HCT116 (cell line): ENCODE results near the gene CTRB2. TPM values are rescaled to one million over a fixed set of nuclear protein-coding genes. Genes with fewer than 3 reads are reported as not detected.

Experiments
- ATAC-seq: fragments of 200-7000 bp; cut with Tn5 transposase; 2 replicates; pipeline ENCODE4 v1.9.1; 2020; ENCODE audit warnings: mild to moderate bottlenecking, moderate library complexity
- BruUV-seq: library from RNA; stranded (reverse); fragments of 400-500 nt; replicated peaks from 2 replicates; lab custom pipeline; 2021; lab: Mats Ljungman, UMichigan
- CTCF ChIA-PET: fragments of 300-600 bp; sonication (Branson Sonifier 250); formaldehyde crosslinking; loops from one replicate; lab custom pipeline; 2021; ENCODE audit warnings: antibody characterized with exemption; lab: Charles Lee
- POLR2A ChIA-PET: fragments of 300-600, 350-600 bp; sonication (Branson Sonifier 250); formaldehyde crosslinking; loops from one replicate; lab custom pipeline; 2021; ENCODE audit warnings: antibody characterized with exemption; lab: Charles Lee
- RAD21 ChIA-PET, 2 experiments: fragments of 300-600 bp; sonication (Branson Sonifier 250); formaldehyde crosslinking; loops; one replicate each; lab custom pipeline; 2023; ENCODE audit warnings: low total read pairs in 2 of 2; ENCODE audit not compliant: uncharacterized antibody in 2 of 2, unreplicated experiment in 2 of 2, low non-redundant PET in 1 of 2; lab: Charles Lee
- DNase-seq: peaks from one replicate; pipeline ENCODE4 v3.0.0-alpha.2; 2010; ENCODE audit warnings: low read depth, low spot score
- H2AFZ ChIP-seq: fragments of 200-600 bp; shearing (Covaris generic), sonication (generic); 2 replicates; pipeline ENCODE4 v1.6.1; 2017; ENCODE audit warnings: low read depth, mixed run types, mixed read lengths, antibody characterized with exemption, low read length; ENCODE audit not compliant: poor library complexity, severe bottlenecking
- H3K27ac ChIP-seq: 2 replicates; pipeline ENCODE4 v1.5.1; 2012; ENCODE audit warnings: low read depth, low read length
- H3K27me3 ChIP-seq: fragments of 200-600 bp; sonication (generic); 2 replicates; pipeline ENCODE4 v1.6.1; 2016; ENCODE audit warnings: mixed run types, low read length, mixed read lengths; ENCODE audit not compliant: insufficient read depth
- H3K36me3 ChIP-seq, 2 experiments: fragments of 200-500 bp in 1 of 2; fragments of 200-600 bp in 1 of 2; sonication (Bioruptor generic) in 1 of 2; sonication (generic) in 1 of 2; 2 replicates each; pipeline versions ENCODE4 v1.5.1 to v1.6.1; 2014 to 2016; ENCODE audit warnings: low read length in 2 of 2, inconsistent platforms in 1 of 2, mixed read lengths in 1 of 2, mixed run types in 1 of 2; ENCODE audit not compliant: insufficient read depth in 2 of 2, control insufficient read depth in 1 of 2
- H3K4me1 ChIP-seq, 2 experiments: fragments of 200-600 bp in 1 of 2; sonication (generic) in 1 of 2; 2 replicates each; pipeline versions ENCODE4 v1.5.1 to v1.6.1; 2012 to 2017; ENCODE audit warnings: low read length in 2 of 2, inconsistent platforms in 1 of 2, mild to moderate bottlenecking in 1 of 2, mixed read lengths in 1 of 2, mixed run types in 1 of 2, moderate library complexity in 1 of 2; ENCODE audit not compliant: insufficient read depth in 2 of 2, control insufficient read depth in 1 of 2
- H3K4me2 ChIP-seq: fragments of 200-600 bp; sonication (generic); 2 replicates; pipeline ENCODE4 v1.6.1; 2017; ENCODE audit warnings: mixed run types, low read length, mixed read lengths
- H3K4me3 ChIP-seq, 2 experiments: fragments of 200-600 bp in 1 of 2; sonication (generic) in 1 of 2; replicated peaks in 1 of 2; 2 replicates each; pipeline ENCODE4 v1.5.1; 2011 to 2016; ENCODE audit warnings: low read length in 2 of 2, control low read depth in 1 of 2, low read depth in 1 of 2, mild to moderate bottlenecking in 1 of 2, mixed read lengths in 1 of 2, mixed run types in 1 of 2
- H3K79me2 ChIP-seq: fragments of 200-600 bp; sonication (generic); 2 replicates; pipeline ENCODE4 v1.6.1; 2017; ENCODE audit warnings: mild to moderate bottlenecking, mixed run types, low read length, moderate library complexity, mixed read lengths; ENCODE audit not compliant: insufficient read depth
- H3K9ac ChIP-seq: fragments of 200-600 bp; sonication (generic); 2 replicates; pipeline ENCODE4 v1.6.1; 2016; ENCODE audit warnings: low read length, mixed read lengths
- H3K9me2 ChIP-seq: fragments of 200-600 bp; sonication (generic), shearing (Covaris generic); 2 replicates; pipeline ENCODE4 v1.6.1; 2017; ENCODE audit warnings: mixed run types, mild to moderate bottlenecking, moderate library complexity; ENCODE audit not compliant: insufficient read depth
- H3K9me3 ChIP-seq, 2 experiments: fragments of 200-500 bp in 1 of 2; fragments of 200-600 bp in 1 of 2; sonication (Bioruptor generic) in 1 of 2; sonication (generic) in 1 of 2; 2 replicates each; pipeline ENCODE4 v1.6.1; 2014 to 2017; ENCODE audit warnings: low read length in 2 of 2, mixed read lengths in 2 of 2, inconsistent platforms in 1 of 2, low read depth in 1 of 2, mild to moderate bottlenecking in 1 of 2, mixed run types in 1 of 2, moderate library complexity in 1 of 2; ENCODE audit not compliant: control insufficient read depth in 1 of 2, insufficient read depth in 1 of 2
- H4K20me1 ChIP-seq: fragments of 200-600 bp; sonication (generic), shearing (Covaris generic); 2 replicates; pipeline ENCODE4 v1.6.1; 2017; ENCODE audit warnings: mixed run types, mild to moderate bottlenecking, moderate library complexity; ENCODE audit not compliant: insufficient read depth
- CEBPB ChIP-seq: IDR thresholded peaks from 2 replicates; pipeline ENCODE4 v1.6.1; 2012; ENCODE audit warnings: low read depth
- EGR1 ChIP-seq: IDR thresholded peaks from 2 replicates; pipeline ENCODE4 v1.6.1; 2012; ENCODE audit warnings: low read depth
- EZH2 ChIP-seq: fragments of 200-600 bp; sonication (generic); IDR thresholded peaks from 2 replicates; pipeline ENCODE4 v1.6.1; 2017; ENCODE audit warnings: antibody characterized with exemption, mixed run types
- EZH2phosphoT487 ChIP-seq: fragments of 200-600 bp; IDR thresholded peaks from 2 replicates; pipeline ENCODE4 v1.6.1; 2018; ENCODE audit warnings: antibody characterized with exemption, borderline replicate concordance
- FOSL1 ChIP-seq: IDR thresholded peaks from 2 replicates; pipeline ENCODE4 v1.6.1; 2012; ENCODE audit warnings: low read depth
- POLR2A ChIP-seq: IDR thresholded peaks from 2 replicates; pipeline ENCODE4 v1.7.0; 2011; ENCODE audit warnings: borderline replicate concordance; ENCODE audit not compliant: insufficient read depth, insufficient read length; ENCODE audit errors: extremely low read depth
- RAD21 ChIP-seq: IDR thresholded peaks from 2 replicates; pipeline ENCODE4 v1.6.1; 2012; ENCODE audit warnings: low read depth, mild to moderate bottlenecking
- SIN3A ChIP-seq: IDR thresholded peaks from 2 replicates; pipeline ENCODE4 v1.6.1; 2012; ENCODE audit warnings: low read depth
- SRF ChIP-seq: IDR thresholded peaks from 2 replicates; pipeline ENCODE4 v1.6.1; 2012; ENCODE audit warnings: low read depth
- TCF7L2 ChIP-seq: IDR thresholded peaks from 2 replicates; pipeline ENCODE4 v1.7.0; 2011; ENCODE audit warnings: borderline replicate concordance, inconsistent platforms; ENCODE audit not compliant: insufficient read depth, insufficient read length; ENCODE audit errors: extremely low read depth
- YY1 ChIP-seq: IDR thresholded peaks from 2 replicates; pipeline ENCODE4 v1.6.1; 2011; ENCODE audit warnings: low read length, low read depth, moderate library complexity, mild to moderate bottlenecking; ENCODE audit not compliant: insufficient replicate concordance; ENCODE audit errors: extremely low read depth
- intact Hi-C: fragments of 100-400 bp; cut with micrococcal nuclease; formaldehyde crosslinking; loops from 2 replicates; pipeline ENCODE4 v1.10.0; 2022
- total RNA-seq: library from RNA; stranded (reverse); gene quantifications from one replicate; pipeline ENCODE4 v1.2.1, GENCODE V29; 2021; ENCODE audit not compliant: unreplicated experiment
- TF ChIP-seq, protein P1 (sequence below): IDR thresholded peaks from 2 replicates; pipeline ENCODE4 v1.6.1; 2012; ENCODE audit warnings: low read depth
- TF ChIP-seq, protein P2 (sequence below), 3 experiments: fragments of 200-600 bp in 1 of 3; sonication (generic) in 1 of 3; IDR thresholded peaks in 2 of 3; conservative IDR thresholded peaks in 1 of 3; 2 replicates each; pipeline ENCODE4 v1.5.1; 2012 to 2017; ENCODE audit warnings: low read depth in 2 of 3, low read length in 2 of 3, antibody characterized with exemption in 1 of 3, borderline replicate concordance in 1 of 3, control low read depth in 1 of 3, mild to moderate bottlenecking in 1 of 3, mixed read lengths in 1 of 3, mixed run types in 1 of 3, moderate library complexity in 1 of 3; ENCODE audit not compliant: insufficient read depth in 1 of 3
- TF ChIP-seq, protein P3 (sequence below): IDR thresholded peaks from 2 replicates; pipeline ENCODE4 v1.6.1; 2012

The CTRB2 gene
- total RNA-seq, 1 experiment from 2014 or later, result 10.0 TPM

- no TSS peak for BruUV-seq
- intact Hi-C loops, result loop anchor here (5.0 kb wide), 1 partner anchor 171 kb away; no protein-coding TSS in a partner anchor
- peaks cover 8% of the 10 kb centered on the region; the same call in 1 of the 2 replicates for H3K79me2 ChIP-seq
Observed at GRCh38 chr16:75231570-75231969, 24.6 kb upstream of the CTRB2 start.

More at GRCh38 chr16:75231570-75231969, 24.6 kb upstream of the CTRB2 start:
- TF ChIP-seq EGR1 (no peak), EZH2 (no peak), FOSL1 (no peak), YY1 (no peak), EZH2phosphoT487 (no peak), TCF7L2 (no peak), POLR2A (no peak), RAD21 (no peak), SRF (no peak), CEBPB (no peak), SIN3A (no peak)
- TF ChIP-seq, protein P1, sequence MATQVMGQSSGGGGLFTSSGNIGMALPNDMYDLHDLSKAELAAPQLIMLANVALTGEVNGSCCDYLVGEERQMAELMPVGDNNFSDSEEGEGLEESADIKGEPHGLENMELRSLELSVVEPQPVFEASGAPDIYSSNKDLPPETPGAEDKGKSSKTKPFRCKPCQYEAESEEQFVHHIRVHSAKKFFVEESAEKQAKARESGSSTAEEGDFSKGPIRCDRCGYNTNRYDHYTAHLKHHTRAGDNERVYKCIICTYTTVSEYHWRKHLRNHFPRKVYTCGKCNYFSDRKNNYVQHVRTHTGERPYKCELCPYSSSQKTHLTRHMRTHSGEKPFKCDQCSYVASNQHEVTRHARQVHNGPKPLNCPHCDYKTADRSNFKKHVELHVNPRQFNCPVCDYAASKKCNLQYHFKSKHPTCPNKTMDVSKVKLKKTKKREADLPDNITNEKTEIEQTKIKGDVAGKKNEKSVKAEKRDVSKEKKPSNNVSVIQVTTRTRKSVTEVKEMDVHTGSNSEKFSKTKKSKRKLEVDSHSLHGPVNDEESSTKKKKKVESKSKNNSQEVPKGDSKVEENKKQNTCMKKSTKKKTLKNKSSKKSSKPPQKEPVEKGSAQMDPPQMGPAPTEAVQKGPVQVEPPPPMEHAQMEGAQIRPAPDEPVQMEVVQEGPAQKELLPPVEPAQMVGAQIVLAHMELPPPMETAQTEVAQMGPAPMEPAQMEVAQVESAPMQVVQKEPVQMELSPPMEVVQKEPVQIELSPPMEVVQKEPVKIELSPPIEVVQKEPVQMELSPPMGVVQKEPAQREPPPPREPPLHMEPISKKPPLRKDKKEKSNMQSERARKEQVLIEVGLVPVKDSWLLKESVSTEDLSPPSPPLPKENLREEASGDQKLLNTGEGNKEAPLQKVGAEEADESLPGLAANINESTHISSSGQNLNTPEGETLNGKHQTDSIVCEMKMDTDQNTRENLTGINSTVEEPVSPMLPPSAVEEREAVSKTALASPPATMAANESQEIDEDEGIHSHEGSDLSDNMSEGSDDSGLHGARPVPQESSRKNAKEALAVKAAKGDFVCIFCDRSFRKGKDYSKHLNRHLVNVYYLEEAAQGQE, result no peak
- TF ChIP-seq, protein P2, sequence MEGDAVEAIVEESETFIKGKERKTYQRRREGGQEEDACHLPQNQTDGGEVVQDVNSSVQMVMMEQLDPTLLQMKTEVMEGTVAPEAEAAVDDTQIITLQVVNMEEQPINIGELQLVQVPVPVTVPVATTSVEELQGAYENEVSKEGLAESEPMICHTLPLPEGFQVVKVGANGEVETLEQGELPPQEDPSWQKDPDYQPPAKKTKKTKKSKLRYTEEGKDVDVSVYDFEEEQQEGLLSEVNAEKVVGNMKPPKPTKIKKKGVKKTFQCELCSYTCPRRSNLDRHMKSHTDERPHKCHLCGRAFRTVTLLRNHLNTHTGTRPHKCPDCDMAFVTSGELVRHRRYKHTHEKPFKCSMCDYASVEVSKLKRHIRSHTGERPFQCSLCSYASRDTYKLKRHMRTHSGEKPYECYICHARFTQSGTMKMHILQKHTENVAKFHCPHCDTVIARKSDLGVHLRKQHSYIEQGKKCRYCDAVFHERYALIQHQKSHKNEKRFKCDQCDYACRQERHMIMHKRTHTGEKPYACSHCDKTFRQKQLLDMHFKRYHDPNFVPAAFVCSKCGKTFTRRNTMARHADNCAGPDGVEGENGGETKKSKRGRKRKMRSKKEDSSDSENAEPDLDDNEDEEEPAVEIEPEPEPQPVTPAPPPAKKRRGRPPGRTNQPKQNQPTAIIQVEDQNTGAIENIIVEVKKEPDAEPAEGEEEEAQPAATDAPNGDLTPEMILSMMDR (IDR thresholded peaks at IDR 0.05 in 2 of 3, conservative IDR thresholded peaks at IDR 0.05 in 1 of 3; ENCODE audit: borderline replicate concordance in 1 of 3, insufficient read depth in 1 of 3, low read depth in 2 of 3, low read length in 2 of 3), result no peak
- TF ChIP-seq, protein P3, sequence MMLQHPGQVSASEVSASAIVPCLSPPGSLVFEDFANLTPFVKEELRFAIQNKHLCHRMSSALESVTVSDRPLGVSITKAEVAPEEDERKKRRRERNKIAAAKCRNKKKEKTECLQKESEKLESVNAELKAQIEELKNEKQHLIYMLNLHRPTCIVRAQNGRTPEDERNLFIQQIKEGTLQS, result no peak
- H2AFZ ChIP-seq, result no peak overlapping the region
- H3K9me2 ChIP-seq, result no peaks in the 10 kb centered on the region
- peaks cover 4 to 13% of the 10 kb centered on the region in 2 experiments; a peak in 3 of 4 replicates for H3K4me1 ChIP-seq
- H3K27me3 ChIP-seq, result no peaks in the 10 kb centered on the region
- H3K36me3 ChIP-seq, result peaks cover 15 to 30% of the 10 kb centered on the region in 2 experiments
- ChIA-PET POLR2A (no interaction called here), CTCF (no interaction called here), RAD21 (no interaction called here)
- no peaks in the 10 kb centered on the region for H3K9me3 ChIP-seq
- H4K20me1 ChIP-seq, result no peaks in the 10 kb centered on the region
- no peak overlapping the region for H3K4me2 ChIP-seq
- DNase-seq, result no peak
- ATAC-seq, result no peak
- H3K9ac ChIP-seq, result no peak overlapping the region
- no peak overlapping the region for H3K27ac ChIP-seq
- no peak overlapping the region for H3K4me3 ChIP-seq
